GM12878 (cell line): ENCODE data around the gene DAGLA. TPM values are rescaled to one million over a fixed set of nuclear protein-coding genes. Genes with fewer than 3 reads are reported as not detected.

ENCODE experiments used
- ATAC-seq: fragments of 200-7000 bp; cut with Tn5 transposase; 3 replicates; pipeline ENCODE4 v1.9.1; 2020; ENCODE audit warnings: mild to moderate bottlenecking, moderate library complexity
- BruUV-seq: library from RNA; stranded (reverse); fragments of 400-500 nt; replicated peaks from 2 replicates; lab custom pipeline; 2021; lab: Mats Ljungman, UMichigan
- CTCF ChIA-PET: fragments of 300-600 bp; sonication (Branson Sonifier 250); formaldehyde crosslinking; extraction: SDS; loops from one replicate; lab custom pipeline; 2021; ENCODE audit warnings: inconsistent platforms; lab: Yijun Ruan, JAX
- POLR2A ChIA-PET: fragments of 350-600 bp; formaldehyde crosslinking; extraction: SDS; loops from one replicate; lab custom pipeline; 2021; ENCODE audit warnings: inconsistent platforms; lab: Charles Lee
- RAD21 ChIA-PET: fragments of 300-600 bp; sonication (Branson Sonifier 250); formaldehyde crosslinking; loops from one replicate; lab custom pipeline; 2023; ENCODE audit warnings: antibody characterized with exemption; ENCODE audit not compliant: unreplicated experiment; lab: Charles Lee
- SMC1A ChIA-PET: fragments of 300-600 bp; sonication (Branson Sonifier 250); formaldehyde crosslinking; loops from one replicate; lab custom pipeline; 2023; ENCODE audit not compliant: unreplicated experiment, uncharacterized antibody; lab: Charles Lee
- DNase-seq: peaks from one replicate; pipeline ENCODE4 v3.0.0-alpha.2; 2011; ENCODE audit warnings: low read depth, low spot score
- FAIRE-seq: peaks from 3 replicates; lab custom pipeline; 2011; peaks lifted over from hg19 to GRCh38; lab: Jason Lieb, UNC
- H2AFZ ChIP-seq: 2 replicates; pipeline ENCODE4 v1.6.0; 2011; ENCODE audit warnings: low read depth, low read length, control low read depth; ENCODE audit not compliant: control insufficient read depth
- H3K27ac ChIP-seq: 2 replicates; pipeline ENCODE4 v1.5.1; 2011; ENCODE audit warnings: control low read depth; ENCODE audit not compliant: control insufficient read depth, insufficient read depth
- H3K27me3 ChIP-seq, 2 experiments: replicated peaks in 1 of 2; 2 replicates each; pipeline versions ENCODE4 v1.6.0 to v1.6.1; 2011; ENCODE audit warnings: low read length in 1 of 2; ENCODE audit not compliant: control insufficient read depth in 2 of 2, insufficient read depth in 2 of 2
- H3K36me3 ChIP-seq, 2 experiments: 2 replicates each; pipeline ENCODE4 v1.5.1; 2011; ENCODE audit warnings: low read length in 1 of 2; ENCODE audit not compliant: control insufficient read depth in 2 of 2, insufficient read depth in 2 of 2
- H3K4me1 ChIP-seq: 2 replicates; pipeline ENCODE4 v1.6.1; 2011; ENCODE audit warnings: mild to moderate bottlenecking, low read length, moderate library complexity, mixed read lengths; ENCODE audit not compliant: control insufficient read depth, insufficient read depth
- H3K4me2 ChIP-seq: 2 replicates; pipeline ENCODE4 v1.6.0; 2011; ENCODE audit warnings: control low read depth; ENCODE audit not compliant: control insufficient read depth, insufficient read depth
- H3K4me3 ChIP-seq: fragments of 200-600 bp; sonication (generic); 2 replicates; pipeline ENCODE4 v1.5.1; 2016
- H3K79me2 ChIP-seq: 2 replicates; pipeline ENCODE4 v1.6.0; 2011; ENCODE audit warnings: low read length; ENCODE audit not compliant: control insufficient read depth, insufficient read depth
- H3K9ac ChIP-seq: 2 replicates; pipeline ENCODE4 v1.8.0; 2011; ENCODE audit warnings: low read length, control low read depth, mixed read lengths; ENCODE audit not compliant: control insufficient read depth, insufficient read depth
- H3K9me3 ChIP-seq: replicated peaks from 3 replicates; pipeline ENCODE4 v1.5.1; 2011; ENCODE audit warnings: mild to moderate bottlenecking, low read length; ENCODE audit not compliant: control insufficient read depth, insufficient read depth
- H4K20me1 ChIP-seq: 2 replicates; pipeline ENCODE4 v1.6.0; 2011; ENCODE audit not compliant: control insufficient read depth, insufficient read depth
- CBFB ChIP-seq: IDR thresholded peaks from 2 replicates; pipeline ENCODE4 v1.6.1; 2016; ENCODE audit warnings: antibody characterized with exemption, low read depth
- CHD1 ChIP-seq: IDR thresholded peaks from 2 replicates; pipeline ENCODE4 v1.6.1; 2012; ENCODE audit warnings: low read depth, low read length, improper control_type of control experiment
- MYB ChIP-seq: fragments of 150-350 bp; IDR thresholded peaks from 2 replicates; pipeline ENCODE4 v1.6.1; 2014; ENCODE audit warnings: mild to moderate bottlenecking, low read depth, low read length, borderline replicate concordance
- NRF1 ChIP-seq: conservative IDR thresholded peaks from 2 replicates; pipeline ENCODE4 v1.6.1; 2011; ENCODE audit warnings: mild to moderate bottlenecking, low read depth, low read length, improper control_type of control experiment
- STAT3 ChIP-seq: IDR thresholded peaks from 2 replicates; pipeline ENCODE4 v1.6.1; 2011; ENCODE audit warnings: low read depth, low read length, improper control_type of control experiment
- USF1 ChIP-seq: IDR thresholded peaks from 2 replicates; pipeline ENCODE4 v1.6.1; 2011; ENCODE audit warnings: borderline replicate concordance, low read depth, mild to moderate bottlenecking, moderate library complexity, mixed read lengths, low read length; ENCODE audit not compliant: insufficient read depth; ENCODE audit errors: extremely low read length
- ZNF622 ChIP-seq: fragments of 450-650 bp; IDR thresholded peaks from 2 replicates; pipeline ENCODE4 v1.6.1; 2017; ENCODE audit warnings: mild to moderate bottlenecking, inconsistent platforms
- WGBS: methylation state at CpG from one replicate; pipeline ENCODE4 v1.1.6; 2016; ENCODE audit warnings: low lambda C conversion rate; ENCODE audit not compliant: insufficient replicate concordance, insufficient coverage; ENCODE audit errors: missing lambda C conversion rate; 5-methylcytosine and 5-hydroxymethylcytosine counted together
- in situ Hi-C: fragments of 300-500 bp; cut with MboI; formaldehyde crosslinking; loops from 9 replicates; pipeline ENCODE4 v1.14.3; 2018; ENCODE audit warnings: mixed read lengths
- intact Hi-C: fragments of 100-400 bp; cut with micrococcal nuclease; formaldehyde crosslinking; loops from one replicate; pipeline ENCODE4 v1.14.2; 2022; ENCODE audit not compliant: unreplicated experiment
- polyA plus RNA-seq, 11 experiments: library from polyadenylated mRNA; depleted of rRNA in 4 of 11; unstranded in 6 of 11; stranded (reverse) in 5 of 11; fragments of >200 nt; fragmentation: Nextera tagmentation in 4 of 11; fragmentation: Illumina TruSeq in 1 of 11; extraction: Ambion mirVana in 4 of 11; extraction: Trizol in 1 of 11; gene quantifications; 1 replicate in 1 of 11; 2 replicates in 10 of 11; pipeline versions ENCODE4 v1.2.1 to v1.2.3, GENCODE V29; 2011 to 2016; ENCODE audit warnings: inconsistent platforms in 2 of 11, missing spikeins in 2 of 11, low read depth in 1 of 11
- total RNA-seq, 4 experiments: library from RNA; depleted of rRNA in 3 of 4; stranded (reverse); fragments of >200 nt in 3 of 4; fragmentation: Illumina TruSeq in 1 of 4; extraction: Trizol in 1 of 4; gene quantifications; 2 replicates each; pipeline versions ENCODE4 v1.2.1 to v1.2.3, GENCODE V29; 2013 to 2021

DAGLA gene
- total and polyA plus RNA-seq, 10 of the 15 experiments (the other 5 are each of a cell fraction or from before 2014, with no cell fraction given), result 0.05 TPM; not detected in 9

DNA sequence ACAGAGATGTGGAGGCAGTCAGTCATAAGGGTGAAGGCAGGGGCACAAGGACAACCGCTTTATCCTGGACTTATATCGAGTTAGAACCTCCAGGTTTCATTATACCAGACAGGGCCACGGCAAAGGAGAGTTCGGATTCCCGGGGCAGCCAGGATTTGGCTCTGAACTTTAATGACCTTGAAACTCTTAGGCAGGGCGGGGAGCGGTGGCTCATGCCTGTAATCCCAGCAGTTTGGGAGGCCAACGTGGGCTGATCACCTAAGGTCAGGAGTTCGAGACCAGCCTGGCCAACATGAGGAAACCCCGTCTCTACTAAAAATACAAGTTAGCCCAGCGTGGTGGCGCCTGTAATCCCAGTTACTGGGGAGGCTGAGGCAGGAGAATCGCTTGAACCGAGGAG is 71.2 kb downstream of the DAGLA start:
- no peak for FAIRE-seq
- ATAC-seq, result no peak
- DNase-seq, result no peak
- in situ Hi-C loops, result no loop called here
- ChIA-PET RAD21 (interaction anchor here (1.5 kb wide), 1 partner anchor 37 kb away, joined by 4 read pairs; no protein-coding TSS in a partner anchor), SMC1A (interaction anchor here (1.4 to 6.5 kb wide), 3 partner anchors 11 to 44 kb away, joined by 3 to 91 read pairs (median 4); partner anchors contain the start of genes FEN1 and TMEM258), POLR2A (interaction anchor here (0.9 kb wide), 1 partner anchor 41 kb away, joined by 3 read pairs; no protein-coding TSS in a partner anchor), CTCF (interaction anchor here (0.6 to 7.0 kb wide), 8 partner anchors 16 to 357 kb away, joined by 3 to 200 read pairs (median 6); partner anchors contain the start of genes FEN1 and TMEM258)
- Histone ChIP-seq H3K9me3 (no peaks in the 10 kb centered on the region), H3K27ac (no peak overlapping the region), H3K4me1 (no peaks in the 10 kb centered on the region; the same call in 1 of the 2 replicates), H4K20me1 (no peaks in the 10 kb centered on the region), H3K27me3 (peaks cover 0 to 4% of the 10 kb centered on the region in 2 experiments; a peak in 1 of 4 replicates), H3K4me2 (no peak overlapping the region), H3K79me2 (no peaks in the 10 kb centered on the region), H3K9ac (no peak overlapping the region), H3K4me3 (no peak overlapping the region), H3K36me3 (no peaks in the 10 kb centered on the region), H2AFZ (no peak overlapping the region)
- 59% methylated on average over 13 of the region's 14 CpGs for WGBS
- TF ChIP-seq USF1, result no peak
- no peak for TF ChIP-seq CBFB
- TF ChIP-seq CHD1, result no peak
- TF ChIP-seq STAT3, result no peak
- no peak for TF ChIP-seq ZNF622
- TF ChIP-seq NRF1, result no peak
- no peak for TF ChIP-seq MYB
- BruUV-seq, result no TSS peak
- intact Hi-C loops, result no loop called here
